Ectodermal cell (in vitro differentiated cells): ENCODE measurements around the gene SGPP2.
A peak's percentile ranks its signal among the peaks of the same experiment; 100 is the strongest.
"Not testable (repeated sequence)": the region's sequence is repeated elsewhere in the genome, so short reads cannot be mapped to it uniquely, and the experiment has no call there.

ENCODE experiments used
- H3K27ac ChIP-seq: 2 replicates; pipeline ENCODE4 v1.7.0; 2013; ENCODE audit warnings: mild to moderate bottlenecking, low read depth, low read length; ENCODE audit not compliant: insufficient read depth, poor library complexity, severe bottlenecking
- H3K27me3 ChIP-seq: 2 replicates; pipeline ENCODE4 v1.7.0; 2013; ENCODE audit warnings: mild to moderate bottlenecking, low read length; ENCODE audit not compliant: insufficient read depth, control insufficient read depth, poor library complexity, severe bottlenecking
- H3K36me3 ChIP-seq: one replicate; pipeline ENCODE4 v1.7.0; 2013; ENCODE audit warnings: low read length; ENCODE audit not compliant: control insufficient read depth, insufficient read depth
- H3K4me1 ChIP-seq: one replicate; pipeline ENCODE4 v1.7.0; 2013; ENCODE audit warnings: low read length; ENCODE audit not compliant: control insufficient read depth, insufficient read depth
- H3K4me3 ChIP-seq: 2 replicates; pipeline ENCODE4 v1.7.0; 2013; ENCODE audit warnings: low read depth, low read length, control low read depth; ENCODE audit not compliant: insufficient read depth
- H3K9me3 ChIP-seq: 2 replicates; pipeline ENCODE4 v1.7.0; 2013; ENCODE audit warnings: mild to moderate bottlenecking, low read length, moderate library complexity; ENCODE audit not compliant: control insufficient read depth
- WGBS, 2 experiments: methylation state at CpG; one replicate each; pipeline ENCODE4 v1.1.7; 2013; ENCODE audit warnings: missing lambda C conversion rate in 2 of 2; 5-methylcytosine and 5-hydroxymethylcytosine counted together

SGPP2 gene

GRCh38 chr2:222408684-222409083 lies 15.7 kb upstream of the SGPP2 start:
- Histone ChIP-seq H3K27me3 (no peaks in the 10 kb centered on the region), H3K4me3 (no peak overlapping the region), H3K9me3 (no peaks in the 10 kb centered on the region), H3K36me3 (no peaks in the 10 kb centered on the region), H3K27ac (no peak overlapping the region), H3K4me1 (no peaks in the 10 kb centered on the region)
- 96 to 100% methylated on average over 2 of the region's 2 CpGs for WGBS, 2 experiments

- Histone ChIP-seq H3K36me3 (no peaks in the 10 kb centered on the region), H3K4me1 (no peaks in the 10 kb centered on the region), H3K9me3 (peaks cover 3% of the 10 kb centered on the region), H3K27me3 (no peaks in the 10 kb centered on the region), H3K27ac (no peak overlapping the region), H3K4me3 (no peak overlapping the region)
- 74 to 77% methylated on average over 4 of the region's 4 CpGs for WGBS, 2 experiments
These were observed 13.8 kb upstream of the SGPP2 start for GRCh38 chr2:222410534-222410933.

DNA sequence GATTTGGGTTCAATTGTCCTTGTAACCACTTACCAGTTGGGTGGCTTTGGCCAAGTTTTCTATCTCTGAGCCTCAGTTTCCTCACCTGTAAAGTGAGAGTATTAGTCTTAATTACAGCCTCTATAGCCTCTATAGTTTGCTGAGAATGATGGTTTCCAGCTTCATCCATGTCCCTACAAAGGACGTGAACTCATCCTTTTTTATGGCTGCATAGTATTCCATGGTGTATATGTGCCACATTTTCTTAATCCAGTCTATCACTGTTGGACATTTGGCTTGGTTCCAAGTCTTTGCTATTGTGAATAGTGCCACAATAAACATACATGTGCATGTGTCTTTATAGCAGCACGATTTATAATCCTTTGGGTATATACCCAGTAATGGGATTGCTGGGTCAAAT lies 12.0 kb upstream of the SGPP2 start:
- not testable (repeated sequence) for H3K9me3 ChIP-seq, H3K4me3 ChIP-seq, H3K4me1 ChIP-seq, H3K27me3 ChIP-seq, H3K27ac ChIP-seq, H3K36me3 ChIP-seq
- 100% methylated on average over 1 of the region's 2 CpGs; no CpG with 5 or more reads in 1 of the 2 experiments for WGBS, 2 experiments

- Histone ChIP-seq H3K27me3 (no peaks in the 10 kb centered on the region), H3K9me3 (peaks cover 3% of the 10 kb centered on the region), H3K4me1 (no peaks in the 10 kb centered on the region), H3K27ac (no peak overlapping the region), H3K36me3 (no peaks in the 10 kb centered on the region), H3K4me3 (no peak overlapping the region)
- 83% methylated on average over 1 of the region's 1 CpG; no CpG with 5 or more reads in 1 of the 2 experiments for WGBS, 2 experiments
These were observed 10.9 kb upstream of the SGPP2 start for GRCh38 chr2:222413295-222413911.

DNA sequence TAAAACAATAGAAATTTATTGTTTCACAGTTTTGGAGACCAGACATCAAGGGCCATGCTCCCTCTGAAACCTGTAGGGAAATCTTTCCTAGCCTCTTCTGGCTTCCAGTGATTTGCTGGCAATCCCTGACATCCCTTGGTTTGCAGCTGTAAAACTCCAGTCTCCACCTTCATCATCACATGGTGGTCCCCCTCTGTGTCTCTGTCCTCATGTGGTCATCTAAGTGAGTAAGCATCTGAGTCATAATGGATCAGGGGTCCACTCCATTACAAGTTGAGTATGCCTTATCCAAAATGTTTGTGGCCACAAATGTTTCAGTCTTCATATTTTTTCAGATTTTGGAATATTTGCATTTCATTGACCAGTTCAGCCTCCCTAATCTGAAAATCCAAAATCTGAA lies 5.6 kb upstream of the SGPP2 start:
- peaks cover 3% of the 10 kb centered on the region for H3K9me3 ChIP-seq
- no peaks in the 10 kb centered on the region for H3K36me3 ChIP-seq
- peaks cover 28% of the 10 kb centered on the region for H3K27me3 ChIP-seq
- peaks cover 2% of the 10 kb centered on the region for H3K4me1 ChIP-seq
- H3K27ac ChIP-seq, result no peak overlapping the region
- no peak overlapping the region for H3K4me3 ChIP-seq

- H3K27me3 ChIP-seq, result peaks cover 45% of the 10 kb centered on the region
- no peaks in the 10 kb centered on the region for H3K36me3 ChIP-seq
- no peak overlapping the region for H3K4me3 ChIP-seq
- 92 to 93% methylated on average over 1 of the region's 1 CpG for WGBS, 2 experiments
- H3K9me3 ChIP-seq, result no peaks in the 10 kb centered on the region
- H3K4me1 ChIP-seq, result peaks cover 6% of the 10 kb centered on the region
- no peak overlapping the region for H3K27ac ChIP-seq
These were observed 3.8 kb upstream of the SGPP2 start for GRCh38 chr2:222420508-222420907.

GRCh38 chr2:222421626-222422025 lies 2.7 kb upstream of the SGPP2 start:
- Histone ChIP-seq H3K36me3 (no peaks in the 10 kb centered on the region), H3K4me1 (peaks cover 6% of the 10 kb centered on the region), H3K27me3 (peaks cover 57% of the 10 kb centered on the region), H3K4me3 (no peak overlapping the region), H3K9me3 (no peaks in the 10 kb centered on the region), H3K27ac (no peak overlapping the region)
- WGBS, 2 experiments, result 91 to 100% methylated on average over 1 of the region's 1 CpG

DNA sequence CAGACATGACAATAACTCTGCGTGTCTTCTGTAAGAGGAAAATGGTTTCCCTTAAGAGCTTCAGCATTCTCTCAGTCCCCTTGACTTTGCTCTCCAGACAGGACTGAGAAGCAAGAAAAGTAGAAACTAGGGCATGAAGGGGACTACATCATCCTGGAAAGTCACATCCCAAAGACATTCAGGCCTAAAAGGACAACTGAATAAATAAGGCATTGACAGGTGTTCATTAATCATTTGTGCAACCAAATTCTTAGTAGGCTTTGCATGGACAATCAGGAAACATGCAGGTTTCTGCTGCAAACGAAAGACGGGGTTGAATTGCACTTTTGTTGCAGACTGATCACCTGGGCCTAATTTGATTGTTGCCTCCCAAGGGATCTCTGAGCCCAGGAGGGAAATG lies 1.2 kb upstream of the SGPP2 start:
- peaks cover 6% of the 10 kb centered on the region for H3K4me1 ChIP-seq
- peaks cover 72% of the 10 kb centered on the region for H3K27me3 ChIP-seq
- WGBS, 2 experiments, result 49 to 58% methylated on average over 3 of the region's 3 CpGs
- H3K9me3 ChIP-seq, result no peaks in the 10 kb centered on the region
- no peak overlapping the region for H3K4me3 ChIP-seq
- no peaks in the 10 kb centered on the region for H3K36me3 ChIP-seq
- H3K27ac ChIP-seq, result no peak overlapping the region

GRCh38 chr2:222423632-222424275 lies 589 bp upstream of the SGPP2 start:
- Histone ChIP-seq H3K4me3 (peak overlapping the region; percentile 50), H3K36me3 (no peaks in the 10 kb centered on the region), H3K27ac (no peak overlapping the region), H3K4me1 (peaks cover 6% of the 10 kb centered on the region), H3K9me3 (no peaks in the 10 kb centered on the region), H3K27me3 (peaks cover 72% of the 10 kb centered on the region)
- 3 to 4% methylated on average over 23 of the region's 23 CpGs for WGBS, 2 experiments

DNA sequence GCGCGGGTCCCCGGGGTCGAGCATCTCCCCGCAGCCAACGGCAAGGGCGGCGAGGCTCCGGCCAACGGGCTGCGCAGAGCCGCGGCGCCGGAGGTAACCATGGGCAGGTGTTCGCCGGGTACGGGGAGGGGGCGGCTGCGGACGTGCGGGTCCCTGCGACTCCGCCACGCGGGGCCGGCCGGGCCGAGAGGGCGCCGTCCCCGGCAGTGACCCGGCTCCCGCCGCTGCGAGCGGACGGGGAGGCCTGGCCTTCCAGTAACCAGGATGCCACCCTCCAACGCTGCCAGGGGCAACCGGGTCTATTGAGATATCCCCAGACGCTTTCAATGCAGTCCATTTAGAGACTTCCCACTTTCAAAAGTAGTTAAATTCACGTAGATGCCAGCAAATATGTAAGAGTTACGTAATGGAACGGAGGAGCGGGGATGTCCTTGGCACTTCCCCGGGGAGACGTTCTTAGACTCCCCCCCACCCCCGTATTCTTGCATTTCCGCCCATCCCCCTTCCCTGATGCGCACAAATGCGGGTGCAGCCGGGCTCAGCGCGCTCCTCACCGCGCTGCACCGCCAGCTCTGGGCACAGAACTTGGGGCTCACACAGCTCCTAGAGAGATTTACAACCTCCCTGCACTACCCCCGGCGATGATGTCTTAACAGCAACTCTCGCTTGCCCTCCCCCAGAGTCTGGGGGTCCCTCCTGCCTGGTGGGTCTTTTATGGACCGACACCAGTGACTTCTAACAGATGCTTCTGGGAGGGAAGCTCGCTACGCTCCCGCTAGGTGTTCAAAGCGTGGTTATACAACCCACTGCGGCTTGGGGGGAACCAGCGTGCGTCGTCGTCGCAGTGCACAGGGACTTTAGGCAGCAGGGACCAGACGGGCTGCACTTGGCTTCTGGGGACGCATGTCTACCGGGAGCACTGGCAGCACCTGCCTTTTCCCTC lies 657 bp downstream of the SGPP2 start:
- H3K36me3 ChIP-seq, result no peaks in the 10 kb centered on the region
- WGBS, 2 experiments, result 2 to 3% methylated on average over 74 of the region's 74 CpGs
- H3K4me3 ChIP-seq, result peak overlapping the region; percentile 50
- no peak overlapping the region for H3K27ac ChIP-seq
- H3K27me3 ChIP-seq, result peaks cover 72% of the 10 kb centered on the region
- no peaks in the 10 kb centered on the region for H3K9me3 ChIP-seq
- H3K4me1 ChIP-seq, result peaks cover 6% of the 10 kb centered on the region
